ENCODE data around the gene AUTS2.

DNA sequence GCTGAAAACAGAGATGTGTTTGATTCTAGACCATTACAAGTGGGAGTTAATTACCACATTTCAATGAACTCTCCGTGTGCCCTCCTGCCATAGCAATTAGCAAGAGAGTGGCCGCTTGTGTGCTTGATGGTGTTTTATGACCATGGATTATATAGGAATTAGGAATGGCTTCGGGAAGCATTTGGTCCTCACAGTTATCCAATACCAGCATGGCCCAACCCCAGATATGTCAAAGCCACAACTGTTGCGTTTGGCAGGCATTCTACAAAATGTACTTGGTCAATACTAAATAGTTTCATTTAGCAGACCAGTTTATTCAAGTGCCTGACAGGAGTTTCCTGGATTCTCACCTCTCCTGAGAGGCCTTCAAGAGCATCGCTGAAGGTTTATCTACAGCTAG, 1024.7 kb downstream of the AUTS2 start:
- TF ChIP-seq SP1 (IDR thresholded peaks at IDR 0.05) (no peak), BHLHE40 (IDR thresholded peaks at IDR 0.05; ENCODE audit: borderline replicate concordance) (no peak), FOXK2 (IDR thresholded peaks at IDR 0.05) (no peak)
